ENCODE results near the gene AKR1D1. TPM values are rescaled to one million over a fixed set of nuclear protein-coding genes. Genes with fewer than 3 reads are reported as not detected.

The AKR1D1 gene
- total RNA-seq, 2 experiments from 2014 or later: not detected

DNA sequence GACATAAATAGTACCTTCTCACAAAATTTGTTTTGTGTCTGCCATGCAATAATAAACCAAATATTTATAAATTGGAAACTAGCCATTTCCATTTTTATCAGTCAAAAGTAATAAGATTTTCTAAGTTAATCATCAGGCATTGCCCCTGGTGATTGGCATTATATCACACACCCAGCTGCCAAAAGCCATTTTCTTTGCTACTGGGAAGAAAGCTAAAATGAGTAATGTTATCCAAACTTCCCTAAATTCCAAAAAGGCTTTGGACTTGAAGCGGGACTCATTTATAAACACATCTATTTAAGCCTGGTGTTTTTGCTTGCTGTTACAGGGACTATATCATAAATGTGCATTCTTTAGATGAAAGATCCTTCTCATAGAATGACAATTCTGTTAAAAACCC, 86.0 kb downstream of the AKR1D1 start:
- no peaks in the 10 kb centered on the region for H3K36me3 ChIP-seq (ENCODE audit: insufficient read depth, low read length)
- H2AFZ ChIP-seq (ENCODE audit: low read length): peak overlapping the region; percentile 73; the same call in 1 of the 2 replicates
- ChIA-PET CTCF (ENCODE audit: unreplicated experiment) (interaction anchor here (2.1 kb wide), 1 partner anchor 577 kb away, joined by 14 read pairs; no protein-coding TSS in a partner anchor), POLR2A (no interaction called here)
- H3K9me2 ChIP-seq (ENCODE audit: insufficient read depth, low read length): no peaks in the 10 kb centered on the region
- no peak overlapping the region for H3K27ac ChIP-seq (ENCODE audit: low read depth, low read length, poor library complexity, severe bottlenecking)
- no peaks in the 10 kb centered on the region for H3K9me3 ChIP-seq (ENCODE audit: low read length)
- H3K4me2 ChIP-seq (ENCODE audit: low read length): no peak overlapping the region
- no peaks in the 10 kb centered on the region for H4K20me1 ChIP-seq (ENCODE audit: insufficient read depth, low read length)
- TF ChIP-seq, protein P1, sequence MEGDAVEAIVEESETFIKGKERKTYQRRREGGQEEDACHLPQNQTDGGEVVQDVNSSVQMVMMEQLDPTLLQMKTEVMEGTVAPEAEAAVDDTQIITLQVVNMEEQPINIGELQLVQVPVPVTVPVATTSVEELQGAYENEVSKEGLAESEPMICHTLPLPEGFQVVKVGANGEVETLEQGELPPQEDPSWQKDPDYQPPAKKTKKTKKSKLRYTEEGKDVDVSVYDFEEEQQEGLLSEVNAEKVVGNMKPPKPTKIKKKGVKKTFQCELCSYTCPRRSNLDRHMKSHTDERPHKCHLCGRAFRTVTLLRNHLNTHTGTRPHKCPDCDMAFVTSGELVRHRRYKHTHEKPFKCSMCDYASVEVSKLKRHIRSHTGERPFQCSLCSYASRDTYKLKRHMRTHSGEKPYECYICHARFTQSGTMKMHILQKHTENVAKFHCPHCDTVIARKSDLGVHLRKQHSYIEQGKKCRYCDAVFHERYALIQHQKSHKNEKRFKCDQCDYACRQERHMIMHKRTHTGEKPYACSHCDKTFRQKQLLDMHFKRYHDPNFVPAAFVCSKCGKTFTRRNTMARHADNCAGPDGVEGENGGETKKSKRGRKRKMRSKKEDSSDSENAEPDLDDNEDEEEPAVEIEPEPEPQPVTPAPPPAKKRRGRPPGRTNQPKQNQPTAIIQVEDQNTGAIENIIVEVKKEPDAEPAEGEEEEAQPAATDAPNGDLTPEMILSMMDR (conservative IDR thresholded peaks at IDR 0.05; ENCODE audit: low read length): no peak
- TF ChIP-seq EZH2phosphoT487 (IDR thresholded peaks at IDR 0.05; ENCODE audit: borderline replicate concordance, low read depth, low read length): no peak
- H3K79me2 ChIP-seq (ENCODE audit: insufficient read depth, low read depth, low read length): no peaks in the 10 kb centered on the region
- no peak overlapping the region for H3K4me3 ChIP-seq (ENCODE audit: low read depth, low read length, poor library complexity, severe bottlenecking)
- no peak for DNase-seq (ENCODE audit: low spot score)
- intact Hi-C loops (cut with micrococcal nuclease; ENCODE audit: unreplicated experiment): no loop called here
- no TSS peak for BruUV-seq (replicated peaks)
- no peaks in the 10 kb centered on the region for H3K4me1 ChIP-seq (ENCODE audit: insufficient read depth, low read length, poor library complexity, severe bottlenecking)

DNA sequence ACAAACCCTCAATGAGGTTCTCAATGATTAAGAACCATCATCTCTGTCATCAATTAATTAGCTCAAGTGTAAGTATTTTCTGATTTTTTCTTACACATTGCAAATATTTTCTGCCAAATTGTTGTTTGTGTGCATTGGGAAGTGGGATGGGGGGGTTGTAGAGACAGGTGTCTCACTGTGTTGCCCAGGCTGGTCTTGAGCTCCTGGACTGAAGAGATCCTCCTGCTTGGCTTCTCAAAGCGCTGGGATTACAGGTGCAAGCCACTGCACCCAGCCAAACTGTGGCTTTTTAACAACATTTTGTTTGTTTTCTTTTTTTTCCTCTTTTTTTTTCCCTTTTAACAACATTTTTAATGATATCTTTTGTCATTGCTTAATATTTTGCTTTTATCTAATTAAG, 87.5 kb downstream of the AKR1D1 start:
- BruUV-seq (replicated peaks): no TSS peak
- no peaks in the 10 kb centered on the region for H3K4me1 ChIP-seq (ENCODE audit: insufficient read depth, low read length, poor library complexity, severe bottlenecking)
- H3K27ac ChIP-seq (ENCODE audit: low read depth, low read length, poor library complexity, severe bottlenecking): no peak overlapping the region
- TF ChIP-seq EZH2phosphoT487 (IDR thresholded peaks at IDR 0.05; ENCODE audit: borderline replicate concordance, low read depth, low read length): no peak
- TF ChIP-seq, protein P1 (conservative IDR thresholded peaks at IDR 0.05; ENCODE audit: low read length): no peak
- CTCF ChIA-PET (ENCODE audit: unreplicated experiment): no interaction called here
- no peak overlapping the region for H2AFZ ChIP-seq (ENCODE audit: low read length)
- intact Hi-C loops (cut with micrococcal nuclease; ENCODE audit: unreplicated experiment): no loop called here
- no peak overlapping the region for H3K4me2 ChIP-seq (ENCODE audit: low read length)
- H3K36me3 ChIP-seq (ENCODE audit: insufficient read depth, low read length): no peaks in the 10 kb centered on the region
- POLR2A ChIA-PET: interaction anchor here (0.7 kb wide), 1 partner anchor 810 kb away, joined by 3 read pairs; no protein-coding TSS in a partner anchor
- DNase-seq (ENCODE audit: low spot score): no peak
- no peaks in the 10 kb centered on the region for H3K9me2 ChIP-seq (ENCODE audit: insufficient read depth, low read length)
- no peak overlapping the region for H3K4me3 ChIP-seq (ENCODE audit: low read depth, low read length, poor library complexity, severe bottlenecking)
- no peaks in the 10 kb centered on the region for H3K79me2 ChIP-seq (ENCODE audit: insufficient read depth, low read depth, low read length)
- no peaks in the 10 kb centered on the region for H3K9me3 ChIP-seq (ENCODE audit: low read length)
- H4K20me1 ChIP-seq (ENCODE audit: insufficient read depth, low read length): no peaks in the 10 kb centered on the region

DNA sequence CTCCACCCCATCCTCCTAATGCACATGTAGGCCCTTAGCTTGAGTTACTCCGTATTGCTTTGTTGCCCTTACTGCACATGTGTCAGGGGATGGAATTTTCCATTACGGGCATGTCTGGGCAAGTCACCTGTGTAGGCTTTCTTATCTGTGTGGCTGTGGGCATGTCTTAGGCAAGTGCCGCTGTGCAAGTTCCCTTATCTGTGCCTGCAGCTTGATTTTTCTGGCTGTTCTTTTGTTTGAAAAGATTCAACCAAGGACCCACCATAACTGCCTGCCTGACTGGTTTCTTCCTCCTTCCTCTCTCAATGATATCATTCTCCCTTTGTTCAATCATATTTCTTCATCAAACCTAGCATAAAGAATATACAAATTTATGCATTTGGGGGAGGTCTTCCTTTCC, 88.5 kb downstream of the AKR1D1 start:
- H3K4me1 ChIP-seq (ENCODE audit: insufficient read depth, low read length, poor library complexity, severe bottlenecking): no peaks in the 10 kb centered on the region
- H3K9me2 ChIP-seq (ENCODE audit: insufficient read depth, low read length): no peaks in the 10 kb centered on the region
- ChIA-PET CTCF (ENCODE audit: unreplicated experiment) (no interaction called here), POLR2A (interaction anchor here (1.3 kb wide), 1 partner anchor 574 kb away, joined by 3 read pairs; no protein-coding TSS in a partner anchor)
- no peak overlapping the region for H3K27ac ChIP-seq (ENCODE audit: low read depth, low read length, poor library complexity, severe bottlenecking)
- no peak for DNase-seq (ENCODE audit: low spot score)
- BruUV-seq (replicated peaks): no TSS peak
- H3K36me3 ChIP-seq (ENCODE audit: insufficient read depth, low read length): no peaks in the 10 kb centered on the region
- intact Hi-C loops (cut with micrococcal nuclease; ENCODE audit: unreplicated experiment): no loop called here
- H3K4me3 ChIP-seq (ENCODE audit: low read depth, low read length, poor library complexity, severe bottlenecking): no peak overlapping the region
- H3K79me2 ChIP-seq (ENCODE audit: insufficient read depth, low read depth, low read length): no peaks in the 10 kb centered on the region
- no peaks in the 10 kb centered on the region for H4K20me1 ChIP-seq (ENCODE audit: insufficient read depth, low read length)
- TF ChIP-seq EZH2phosphoT487 (IDR thresholded peaks at IDR 0.05; ENCODE audit: borderline replicate concordance, low read depth, low read length): no peak
- TF ChIP-seq, protein P1 (conservative IDR thresholded peaks at IDR 0.05; ENCODE audit: low read length): no peak
- no peak overlapping the region for H3K4me2 ChIP-seq (ENCODE audit: low read length)
- no peak overlapping the region for H2AFZ ChIP-seq (ENCODE audit: low read length)
- no peaks in the 10 kb centered on the region for H3K9me3 ChIP-seq (ENCODE audit: low read length)
